HG02943 (cell line): ENCODE results near the gene FAM120A.

Experiments
- ATAC-seq: cut with Tn5 transposase; IDR thresholded peaks from one replicate; pipeline ENCODE4 v1.9.1; 2021; ENCODE audit warnings: mild to moderate bottlenecking, low read depth, moderate library complexity; ENCODE audit not compliant: unreplicated experiment

FAM120A gene

GRCh38 chr9:93440896-93441580 is 10.4 kb upstream of the FAM120A start:
- no peak for ATAC-seq

GRCh38 chr9:93446073-93446472 is 5.4 kb upstream of the FAM120A start:
- no peak for ATAC-seq

GRCh38 chr9:93447655-93448054 is 3.8 kb upstream of the FAM120A start:
- no peak for ATAC-seq

GRCh38 chr9:93451849-93452709 is 594 bp downstream of the FAM120A start:
- no peak for ATAC-seq

GRCh38 chr9:93452710-93453046 is 1.2 kb downstream of the FAM120A start:
- ATAC-seq, result no peak

GRCh38 chr9:93453047-93453914 is 1.8 kb downstream of the FAM120A start, which contains the start of gene FAM120AOS:
Gene FAM120AOS, minus strand, starts transcription at chr9:93453581. Its CDS starts 872 bp downstream, at chr9:93452709.
- peak; percentile 48 for ATAC-seq

GRCh38 chr9:93456022-93456421 is 4.5 kb downstream of the FAM120A start:
- ATAC-seq, result no peak

GRCh38 chr9:93456504-93456903 is 5.0 kb downstream of the FAM120A start:
- ATAC-seq, result no peak

GRCh38 chr9:93457006-93457405 is 5.5 kb downstream of the FAM120A start:
- ATAC-seq, result no peak

GRCh38 chr9:93458712-93459111 is 7.2 kb downstream of the FAM120A start:
- ATAC-seq, result no peak

- no peak for ATAC-seq
Observed at GRCh38 chr9:93459432-93459847, 8.0 kb downstream of the FAM120A start.

- no peak for ATAC-seq
Observed at GRCh38 chr9:93460689-93461413, 9.4 kb downstream of the FAM120A start.

- ATAC-seq, result no peak
Observed at GRCh38 chr9:93461414-93461743, 9.9 kb downstream of the FAM120A start.

- no peak for ATAC-seq
Observed at GRCh38 chr9:93461821-93462220, 10.3 kb downstream of the FAM120A start.

GRCh38 chr9:93463638-93464248 is 12.3 kb downstream of the FAM120A start:
- no peak for ATAC-seq

- no peak for ATAC-seq
Observed at GRCh38 chr9:93464395-93464794, 12.9 kb downstream of the FAM120A start.

GRCh38 chr9:93464876-93465275 is 13.4 kb downstream of the FAM120A start:
- no peak for ATAC-seq

GRCh38 chr9:93465855-93466254 is 14.4 kb downstream of the FAM120A start:
- ATAC-seq, result no peak

- ATAC-seq, result no peak
Observed at GRCh38 chr9:93466416-93467061, 15.1 kb downstream of the FAM120A start.

- no peak for ATAC-seq
Observed at GRCh38 chr9:93467062-93467416, 15.6 kb downstream of the FAM120A start.
